Measurements from ENCODE around the gene SLX4. TPM values are rescaled to one million over a fixed set of nuclear protein-coding genes. Genes with fewer than 3 reads are reported as not detected.

SLX4 gene
- total RNA-seq, 4 donors from 2014 or later = 1.4 to 5.6 (median 3.2) TPM

GRCh38 chr16:3566990-3567389 lies 44.4 kb downstream of the SLX4 start:
- 43% methylated on average over 3 of the region's 8 CpGs; no CpG with 5 or more reads in 1 of the 2 donors for WGBS, 2 donors (ENCODE audit: low coverage in 1 of 2)
- Histone ChIP-seq H3K4me3 (no peak overlapping the region), H3K9me3 (peaks cover 0 to 11% (median 0%) of the 10 kb centered on the region in 3 donors), H3K4me1 (no peaks in the 10 kb centered on the region), H3K36me3 (peaks cover 0 to 20% of the 10 kb centered on the region in 2 donors), H3K27ac (no peak overlapping the region), H3K27me3 (no peaks in the 10 kb centered on the region)
- TF ChIP-seq POLR2AphosphoS5 (IDR thresholded peaks at IDR 0.05) (no peak), EP300 (IDR thresholded peaks at IDR 0.05) (no peak), CTCF (IDR thresholded peaks at IDR 0.05) (no peak), POLR2A (IDR thresholded peaks at IDR 0.05) (no peak)
- ATAC-seq = no peak

- H3K4me3 ChIP-seq = no peak overlapping the region
- no peaks in the 10 kb centered on the region for H3K9me3 ChIP-seq
- no peak overlapping the region for H3K27ac ChIP-seq
- no peak for ATAC-seq
- no peaks in the 10 kb centered on the region for H3K4me1 ChIP-seq
- H3K27me3 ChIP-seq = no peaks in the 10 kb centered on the region
- TF ChIP-seq POLR2AphosphoS5 (IDR thresholded peaks at IDR 0.05) = no peak
- TF ChIP-seq CTCF (IDR thresholded peaks at IDR 0.05) = no peak
- no peak for TF ChIP-seq POLR2A (IDR thresholded peaks at IDR 0.05)
- no peak for TF ChIP-seq EP300 (IDR thresholded peaks at IDR 0.05)
- WGBS, 2 donors (ENCODE audit: low coverage in 1 of 2) = no CpG with 5 or more reads among the region's 9 CpGs
- peaks cover 0 to 28% of the 10 kb centered on the region in 2 donors for H3K36me3 ChIP-seq
Observed at GRCh38 chr16:3564889-3565141, 46.6 kb downstream of the SLX4 start.

- no peak for ATAC-seq
- no peak overlapping the region for H3K27ac ChIP-seq
- no peak overlapping the region for H3K4me3 ChIP-seq
- TF ChIP-seq POLR2AphosphoS5 (IDR thresholded peaks at IDR 0.05) (no peak), EP300 (IDR thresholded peaks at IDR 0.05) (no peak), CTCF (IDR thresholded peaks at IDR 0.05) (no peak), POLR2A (IDR thresholded peaks at IDR 0.05) (no peak)
- H3K36me3 ChIP-seq = peaks cover 0 to 28% of the 10 kb centered on the region in 2 donors
- no peaks in the 10 kb centered on the region for H3K27me3 ChIP-seq
- H3K4me1 ChIP-seq = no peaks in the 10 kb centered on the region
- 97% methylated on average over 6 of the region's 43 CpGs; no CpG with 5 or more reads in 1 of the 2 donors for WGBS, 2 donors (ENCODE audit: low coverage in 1 of 2)
- no peaks in the 10 kb centered on the region for H3K9me3 ChIP-seq
Observed at GRCh38 chr16:3564130-3564888, 47.1 kb downstream of the SLX4 start.

GRCh38 chr16:3562914-3563480 lies 48.4 kb downstream of the SLX4 start:
- ATAC-seq = no peak
- H3K27ac ChIP-seq = no peak overlapping the region
- WGBS, 2 donors (ENCODE audit: low coverage in 1 of 2) = 100% methylated on average over 1 to 6 of the region's 29 CpGs
- H3K27me3 ChIP-seq = no peaks in the 10 kb centered on the region
- H3K4me1 ChIP-seq = no peaks in the 10 kb centered on the region
- peaks cover 0 to 28% of the 10 kb centered on the region in 2 donors for H3K36me3 ChIP-seq
- H3K9me3 ChIP-seq = no peaks in the 10 kb centered on the region
- no peak overlapping the region for H3K4me3 ChIP-seq
- TF ChIP-seq POLR2AphosphoS5 (IDR thresholded peaks at IDR 0.05) (no peak), CTCF (IDR thresholded peaks at IDR 0.05) (no peak), EP300 (IDR thresholded peaks at IDR 0.05) (no peak), POLR2A (IDR thresholded peaks at IDR 0.05) (no peak)

GRCh38 chr16:3561626-3562025 lies 49.8 kb downstream of the SLX4 start:
- ATAC-seq = no peak
- Histone ChIP-seq H3K4me3 (no peak overlapping the region), H3K27ac (no peak overlapping the region), H3K36me3 (peaks cover 0 to 28% of the 10 kb centered on the region in 2 donors), H3K9me3 (no peaks in the 10 kb centered on the region), H3K27me3 (no peaks in the 10 kb centered on the region), H3K4me1 (no peaks in the 10 kb centered on the region)
- TF ChIP-seq POLR2AphosphoS5 (IDR thresholded peaks at IDR 0.05) (no peak), EP300 (IDR thresholded peaks at IDR 0.05) (no peak), CTCF (IDR thresholded peaks at IDR 0.05) (no peak), POLR2A (IDR thresholded peaks at IDR 0.05) (no peak)
- WGBS, 2 donors (ENCODE audit: low coverage in 1 of 2) = 100% methylated on average over 4 of the region's 15 CpGs; no CpG with 5 or more reads in 1 of the 2 donors

Data from gastroesophageal sphincter (tissue), 4 donors.